ENCODE data around the gene MOCOS.
"Not testable (repeated sequence)": the region's sequence is repeated elsewhere in the genome, so short reads cannot be mapped to it uniquely, and the experiment has no call there.

MOCOS gene, protein sequence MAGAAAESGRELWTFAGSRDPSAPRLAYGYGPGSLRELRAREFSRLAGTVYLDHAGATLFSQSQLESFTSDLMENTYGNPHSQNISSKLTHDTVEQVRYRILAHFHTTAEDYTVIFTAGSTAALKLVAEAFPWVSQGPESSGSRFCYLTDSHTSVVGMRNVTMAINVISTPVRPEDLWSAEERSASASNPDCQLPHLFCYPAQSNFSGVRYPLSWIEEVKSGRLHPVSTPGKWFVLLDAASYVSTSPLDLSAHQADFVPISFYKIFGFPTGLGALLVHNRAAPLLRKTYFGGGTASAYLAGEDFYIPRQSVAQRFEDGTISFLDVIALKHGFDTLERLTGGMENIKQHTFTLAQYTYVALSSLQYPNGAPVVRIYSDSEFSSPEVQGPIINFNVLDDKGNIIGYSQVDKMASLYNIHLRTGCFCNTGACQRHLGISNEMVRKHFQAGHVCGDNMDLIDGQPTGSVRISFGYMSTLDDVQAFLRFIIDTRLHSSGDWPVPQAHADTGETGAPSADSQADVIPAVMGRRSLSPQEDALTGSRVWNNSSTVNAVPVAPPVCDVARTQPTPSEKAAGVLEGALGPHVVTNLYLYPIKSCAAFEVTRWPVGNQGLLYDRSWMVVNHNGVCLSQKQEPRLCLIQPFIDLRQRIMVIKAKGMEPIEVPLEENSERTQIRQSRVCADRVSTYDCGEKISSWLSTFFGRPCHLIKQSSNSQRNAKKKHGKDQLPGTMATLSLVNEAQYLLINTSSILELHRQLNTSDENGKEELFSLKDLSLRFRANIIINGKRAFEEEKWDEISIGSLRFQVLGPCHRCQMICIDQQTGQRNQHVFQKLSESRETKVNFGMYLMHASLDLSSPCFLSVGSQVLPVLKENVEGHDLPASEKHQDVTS

GRCh38 chr18:36187193-36187825 is at the start of gene MOCOS:
Gene MOCOS, plus strand, starts transcription at chr18:36187497. Its CDS starts 43 bp downstream, at chr18:36187540.
- DNase-seq (ENCODE audit: low spot score): peak; percentile 92

DNA sequence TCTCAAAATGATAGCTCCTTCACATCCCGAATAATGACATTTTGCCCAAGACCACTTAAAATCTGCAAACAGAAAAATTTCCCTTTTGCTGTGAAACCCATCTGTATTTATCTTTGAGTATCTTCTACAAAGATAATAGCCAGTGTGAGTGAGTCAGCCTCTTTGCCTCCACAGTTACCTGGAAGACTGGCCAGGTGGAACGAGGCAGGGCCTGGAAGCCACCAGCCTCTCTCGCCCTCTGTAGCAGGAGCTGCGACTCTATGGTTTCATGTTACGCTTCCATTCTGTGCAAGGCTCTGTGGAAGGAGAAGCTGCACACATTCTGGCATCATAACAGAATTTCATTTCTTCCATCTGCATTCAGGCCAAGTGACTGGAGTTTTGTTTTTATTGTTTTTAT is 48.1 kb upstream of the MOCOS start:
- DNase-seq (ENCODE audit: low spot score): no peak

DNA sequence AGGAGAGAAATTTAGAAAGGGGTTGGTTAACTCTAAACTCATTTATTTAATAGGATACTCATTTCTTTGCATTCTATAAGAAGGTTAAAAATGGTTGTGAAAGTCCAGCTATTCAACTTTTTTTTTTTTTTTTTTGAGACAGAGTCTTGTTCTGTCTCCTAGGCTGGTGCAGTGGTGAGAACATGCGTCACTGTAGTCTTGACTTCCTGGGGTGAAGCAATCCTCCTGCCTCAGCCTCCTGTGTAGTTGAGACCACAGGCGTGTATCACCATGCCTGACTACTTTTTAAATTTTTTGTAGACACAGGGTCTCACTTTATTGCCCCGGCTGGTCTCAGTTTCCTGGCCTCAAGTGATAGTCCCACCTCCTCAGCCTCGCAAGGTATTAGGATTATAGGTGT is 45.7 kb upstream of the MOCOS start:
- no peak for DNase-seq (ENCODE audit: low spot score)

DNA sequence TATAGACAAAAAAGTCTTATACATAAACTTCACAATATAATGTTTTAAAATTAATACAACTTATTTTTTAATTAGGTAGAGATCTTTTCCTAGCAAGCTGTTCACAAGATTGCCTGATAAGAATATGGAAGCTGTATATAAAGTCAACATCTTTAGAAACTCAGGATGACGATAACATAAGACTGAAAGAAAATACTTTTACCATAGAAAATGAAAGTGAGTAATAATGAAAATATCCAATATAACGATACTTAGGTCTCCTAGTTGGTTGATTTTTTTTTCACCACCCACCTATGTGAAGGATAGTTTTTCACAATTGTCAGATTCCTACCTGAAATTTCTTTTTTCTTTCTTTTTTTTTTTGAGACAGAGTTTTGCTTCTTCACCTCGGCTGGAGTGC is 44.5 kb upstream of the MOCOS start:
- DNase-seq (ENCODE audit: low spot score): no peak

DNA sequence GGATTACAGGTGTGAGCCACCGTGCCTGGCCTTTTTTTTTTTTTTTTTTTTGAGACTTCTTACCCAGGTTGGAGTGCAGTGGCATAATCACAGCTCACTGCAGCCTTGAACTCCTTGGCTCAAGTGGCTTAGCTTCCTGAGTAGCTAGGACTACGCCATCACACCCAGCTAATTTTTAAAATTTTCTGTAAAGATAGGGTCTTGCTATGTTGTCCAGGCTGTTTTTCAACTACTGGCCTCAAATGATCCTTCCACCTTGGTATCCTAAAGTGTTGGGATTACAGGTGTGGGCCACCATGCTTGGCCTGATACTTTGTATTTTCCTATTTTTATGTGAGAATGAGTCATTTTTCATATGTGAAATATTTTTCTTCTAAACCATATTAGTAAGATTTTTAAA is 43.9 kb upstream of the MOCOS start:
- no peak for DNase-seq (ENCODE audit: low spot score)

DNA sequence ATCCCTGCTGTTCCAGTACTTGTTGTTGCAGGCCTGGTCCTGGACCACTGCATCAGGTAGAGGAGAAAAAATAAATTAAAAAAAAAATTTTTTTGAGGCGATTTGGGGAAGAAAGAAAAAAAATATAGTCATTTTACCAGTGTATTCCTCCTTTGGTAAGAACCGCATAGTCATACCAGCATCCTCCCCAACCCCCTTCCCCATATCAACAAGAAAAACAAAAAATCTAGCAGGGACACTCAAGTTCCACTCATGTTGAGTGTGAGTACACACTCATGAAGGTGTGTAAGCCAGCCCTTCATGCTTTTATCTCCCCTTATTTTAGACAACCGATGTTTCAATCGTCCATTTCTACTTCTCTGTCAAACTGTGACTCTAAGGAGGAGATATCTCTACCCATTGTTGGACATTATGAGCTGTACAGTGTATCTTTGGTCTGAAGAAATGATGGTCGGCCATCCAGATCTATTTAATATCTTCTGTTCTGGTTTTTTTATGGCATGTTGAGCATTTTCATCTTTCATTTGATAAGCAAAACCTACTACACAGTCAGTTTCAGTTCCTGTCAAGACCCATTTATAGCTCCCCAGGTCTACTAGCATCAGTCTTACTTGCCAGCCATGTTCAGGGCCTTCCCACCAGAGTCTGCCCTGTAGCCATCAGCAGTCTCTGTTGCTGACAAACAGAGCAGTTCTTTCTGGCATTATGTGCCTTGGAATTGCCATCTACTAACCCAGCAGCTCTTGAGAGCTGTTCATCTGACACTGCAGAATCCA is 37.6 kb upstream of the MOCOS start:
- no peak for DNase-seq (ENCODE audit: low spot score)

GRCh38 chr18:36152781-36153180 is 34.5 kb upstream of the MOCOS start:
- DNase-seq (ENCODE audit: low spot score): no peak

DNA sequence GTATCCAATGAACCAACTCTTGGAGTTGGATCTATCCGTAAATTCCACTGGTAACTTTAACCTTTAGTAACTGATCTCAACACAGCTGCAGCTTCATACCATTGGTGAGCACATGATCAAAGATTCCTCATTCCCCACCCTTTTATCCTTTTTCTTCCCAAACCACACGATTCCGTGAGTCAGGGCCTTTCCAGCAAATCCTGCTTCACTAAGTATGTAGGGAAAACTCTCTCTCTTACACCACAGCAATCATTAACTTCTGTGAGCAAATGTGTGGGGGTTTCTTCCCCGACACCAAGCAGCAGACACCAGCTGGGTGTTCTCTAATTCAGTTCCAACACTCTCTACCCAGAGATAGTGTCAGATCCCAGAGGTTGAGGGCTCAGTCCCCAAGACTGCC is 34.1 kb upstream of the MOCOS start:
- DNase-seq (ENCODE audit: low spot score): peak; percentile 31

- DNase-seq (ENCODE audit: low spot score): no peak
These were observed 33.5 kb upstream of the MOCOS start for GRCh38 chr18:36153771-36154170.

DNA sequence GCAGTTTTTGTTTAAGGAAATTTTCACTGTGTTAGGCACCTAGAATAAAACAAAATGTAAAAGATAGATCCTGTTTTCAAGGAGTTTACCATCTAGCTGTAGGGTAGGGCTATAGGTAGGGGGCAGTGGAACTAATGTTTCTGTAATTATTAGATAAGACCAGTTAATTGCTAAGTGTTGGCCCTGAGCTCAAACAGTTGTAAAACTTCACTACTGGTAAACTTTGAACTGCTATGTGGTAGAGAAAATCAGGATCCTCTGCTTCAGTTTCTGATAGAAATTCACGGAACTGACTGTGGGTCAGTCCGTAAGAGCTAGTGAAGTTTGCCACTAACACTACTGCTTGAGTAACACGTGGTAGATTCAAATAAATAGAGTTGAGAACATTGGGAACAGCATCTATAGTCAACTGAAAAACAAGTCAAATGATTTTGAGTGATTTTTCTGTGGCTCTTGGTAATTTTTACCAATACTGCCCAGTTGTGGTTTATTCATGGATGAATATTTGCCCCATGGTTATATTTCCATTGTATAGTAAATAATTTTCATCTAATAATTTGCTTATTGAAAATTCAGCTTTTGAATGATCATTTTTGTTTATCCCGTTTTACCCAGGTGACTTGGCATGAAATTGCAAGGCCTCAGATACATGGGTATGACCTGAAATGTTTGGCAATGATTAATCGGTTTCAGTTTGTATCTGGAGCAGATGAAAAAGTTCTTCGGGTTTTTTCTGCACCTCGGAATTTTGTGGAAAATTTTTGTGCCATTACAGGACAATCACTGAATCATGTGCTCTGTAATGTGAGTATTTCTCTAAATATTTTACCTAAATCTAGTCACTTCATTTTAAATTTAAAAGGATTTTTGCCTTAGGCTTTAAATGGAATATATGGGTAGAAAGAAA is 31.2 kb upstream of the MOCOS start:
- no peak for DNase-seq (ENCODE audit: low spot score)

DNA sequence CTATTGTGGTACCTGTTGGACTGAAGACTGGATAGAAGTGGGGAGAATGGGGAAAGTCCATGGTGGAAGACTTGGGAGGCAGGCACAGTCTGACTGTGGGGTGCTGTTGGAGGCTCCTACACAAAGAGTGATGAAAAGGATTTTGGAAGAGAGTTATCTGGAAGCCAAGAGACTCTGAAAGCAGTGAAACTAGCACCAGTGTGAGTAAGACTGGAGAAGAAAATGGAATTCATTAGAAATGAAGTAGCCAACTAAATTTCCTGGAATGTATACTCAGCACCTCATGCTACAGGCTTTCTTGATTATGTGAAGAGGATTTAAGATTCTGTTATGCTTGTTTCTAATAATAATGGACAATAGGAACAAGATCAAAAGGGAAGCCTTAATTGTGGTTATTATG is 29.9 kb upstream of the MOCOS start:
- no peak for DNase-seq (ENCODE audit: low spot score)

DNA sequence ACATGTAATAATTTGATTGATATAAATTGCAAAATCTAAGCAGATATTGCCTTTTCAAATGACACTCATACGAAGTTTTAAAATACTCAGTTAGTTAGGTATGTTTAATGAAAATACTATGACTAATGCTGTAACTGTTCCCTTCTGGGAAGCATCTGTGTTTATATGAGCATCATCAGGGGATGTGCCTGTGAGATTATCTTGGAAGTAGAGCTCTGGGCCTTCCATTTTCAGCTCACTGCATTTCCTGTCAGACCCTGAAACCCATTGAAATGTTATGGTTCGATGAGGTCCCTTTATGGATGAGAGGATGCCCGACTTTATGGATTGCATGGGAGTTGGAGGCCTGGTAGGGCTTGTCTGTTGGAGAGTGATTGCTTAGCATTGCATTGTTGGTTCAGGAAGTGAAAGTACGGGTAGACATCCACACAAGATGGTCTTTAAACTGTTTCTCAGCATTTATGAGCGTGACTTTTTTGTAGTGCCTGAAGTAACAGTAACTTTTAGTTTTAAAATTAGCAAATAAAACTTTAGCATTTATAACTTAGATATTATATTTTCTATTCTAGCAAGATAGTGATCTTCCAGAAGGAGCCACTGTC is 28.9 kb upstream of the MOCOS start:
- peak; percentile 63 for DNase-seq (ENCODE audit: low spot score)

DNA sequence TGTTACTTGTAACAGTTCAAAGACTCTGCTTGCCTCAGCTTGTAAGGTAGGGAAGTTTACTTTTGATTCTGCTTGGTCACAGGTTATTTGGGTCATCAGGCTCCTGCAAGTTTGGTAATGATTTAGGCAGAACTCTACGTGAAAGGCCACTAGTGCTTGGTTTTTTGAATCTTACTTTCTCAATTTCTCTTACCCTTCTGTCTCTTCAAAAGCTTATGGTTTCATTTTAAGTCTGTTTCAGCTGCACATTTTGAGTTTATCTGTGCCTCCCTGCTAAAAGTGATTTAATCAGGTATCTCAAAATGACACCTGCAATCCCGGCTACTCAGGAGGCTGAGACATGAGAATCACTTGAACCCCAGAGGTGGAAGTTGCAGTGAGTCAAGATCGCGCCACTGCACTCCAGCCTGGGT is 26.3 kb upstream of the MOCOS start:
- no peak for DNase-seq (ENCODE audit: low spot score)

- DNase-seq (ENCODE audit: low spot score): no peak
These were observed 24.3 kb upstream of the MOCOS start for GRCh38 chr18:36162981-36163380.

- no peak for DNase-seq (ENCODE audit: low spot score)
These were observed 19.5 kb upstream of the MOCOS start for GRCh38 chr18:36167692-36168218.

GRCh38 chr18:36168296-36168695 is 19.0 kb upstream of the MOCOS start:
- DNase-seq (ENCODE audit: low spot score): not testable (repeated sequence)

DNA sequence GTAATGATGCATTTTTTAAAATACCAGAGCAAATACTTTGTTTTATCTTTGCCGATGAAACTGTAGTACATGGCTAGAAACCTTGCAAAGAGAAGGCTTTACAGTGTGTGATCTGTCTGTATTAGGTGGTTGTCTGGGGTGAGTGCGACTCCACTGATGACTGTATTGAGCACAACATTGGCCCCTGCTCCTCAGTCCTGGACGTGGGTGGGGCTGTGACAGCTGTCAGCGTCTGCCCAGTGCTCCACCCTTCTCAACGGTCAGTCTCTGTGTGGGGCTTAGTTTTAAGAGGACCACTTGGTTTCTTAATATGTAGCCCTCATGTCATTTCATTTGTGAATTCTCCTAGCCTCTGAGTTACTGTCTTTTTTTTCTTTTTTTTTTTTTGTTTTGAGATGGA is 17.4 kb upstream of the MOCOS start:
- no peak for DNase-seq (ENCODE audit: low spot score)

- no peak for DNase-seq (ENCODE audit: low spot score)
These were observed 11.8 kb upstream of the MOCOS start for GRCh38 chr18:36175481-36175880.

- DNase-seq (ENCODE audit: low spot score): no peak
These were observed 11.1 kb upstream of the MOCOS start for GRCh38 chr18:36176177-36176584.

DNA sequence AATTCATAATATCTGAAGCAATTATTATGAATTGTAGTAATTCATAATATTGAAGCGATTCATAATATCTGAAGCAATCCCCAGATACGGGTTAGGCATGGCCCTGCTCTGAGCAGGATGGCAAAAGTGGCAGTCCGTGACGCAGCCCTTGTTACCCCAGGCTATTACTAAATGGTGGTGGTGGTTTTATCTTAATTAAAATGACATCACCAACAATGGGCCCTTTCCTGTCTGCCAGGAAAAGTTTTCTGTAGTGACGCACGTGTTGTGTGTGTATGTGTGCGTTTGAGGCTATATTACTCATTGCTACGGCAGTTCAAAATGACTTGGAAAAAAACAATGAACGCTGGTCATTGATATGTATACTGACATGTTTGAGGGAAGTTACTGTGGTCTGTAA is 10.6 kb upstream of the MOCOS start:
- DNase-seq (ENCODE audit: low spot score): no peak

Data from AG08396 (cell line).